A549 (cell line): Measurements from ENCODE around the gene BMPR2.

ENCODE experiments used
- CBX8 ChIP-seq: fragments of 200-600 bp; sonication (generic); IDR thresholded peaks from 2 replicates; pipeline ENCODE4 v1.6.1; 2016
- CTCF ChIP-seq: fragments of >200 bp; sonication (Bioruptor Twin); formaldehyde crosslinking; IDR thresholded peaks from 3 replicates; pipeline ENCODE4 v1.5.1; 2016
- FOXS1 ChIP-seq: fragments of 250-450 bp; sonication (Bioruptor Pico); IDR thresholded peaks from 2 replicates; pipeline ENCODE4 v1.5.0; 2020; ENCODE audit warnings: mild to moderate bottlenecking, moderate library complexity
- REST ChIP-seq: fragments of 200-600 bp; sonication (generic); IDR thresholded peaks from 2 replicates; pipeline ENCODE4 v1.6.1; 2016; ENCODE audit warnings: antibody characterized with exemption, mild to moderate bottlenecking, moderate library complexity
- SMC3 ChIP-seq: fragments of >200 bp; sonication (Bioruptor Twin); formaldehyde crosslinking; IDR thresholded peaks from 3 replicates; pipeline ENCODE4 v1.6.1; 2018; ENCODE audit warnings: inconsistent platforms

GRCh38 chr2:202460119-202460518 lies 84.0 kb downstream of the BMPR2 start:
- TF ChIP-seq CTCF = no peak
- TF ChIP-seq FOXS1 (CRISPR knock-in tag) = no peak
- TF ChIP-seq REST = no peak
- TF ChIP-seq CBX8 = no peak
- no peak for TF ChIP-seq SMC3
